ENCODE data around the gene PC. TPM values are rescaled to one million over a fixed set of nuclear protein-coding genes. Genes with fewer than 3 reads are reported as not detected.
A peak's percentile ranks its signal among the peaks of the same experiment; 100 is the strongest.

The PC gene
- total RNA-seq, 1 donor from 2014 or later, result 10.5 TPM

GRCh38 chr11:66950112-66950535, 8.1 kb downstream of the PC start:
- H3K36me3 Mint-ChIP-seq (ENCODE audit: low read depth, unreplicated experiment), result peaks cover 2% of the 10 kb centered on the region
- no peak for FAIRE-seq
- H3K9me3 Mint-ChIP-seq (ENCODE audit: unreplicated experiment), result no peaks in the 10 kb centered on the region
- no peaks in the 10 kb centered on the region for H3K27me3 Mint-ChIP-seq (ENCODE audit: low read depth, unreplicated experiment)
- no peaks in the 10 kb centered on the region for H3K9me3 ChIP-seq (ENCODE audit: insufficient read depth, low read depth, low read length)
- H2AFZ ChIP-seq (ENCODE audit: low read depth, low read length), result no peak overlapping the region
- peaks cover 11% of the 10 kb centered on the region for H3K4me1 ChIP-seq (ENCODE audit: insufficient read depth, low read length)
- H3K4me3 Mint-ChIP-seq (ENCODE audit: unreplicated experiment), result no peak overlapping the region
- peak overlapping the region; percentile 39 for H3K27ac ChIP-seq (ENCODE audit: low read depth, low read length)
- H3K27me3 ChIP-seq (ENCODE audit: insufficient read depth, low read length), result no peaks in the 10 kb centered on the region
- TF ChIP-seq CTCF (IDR thresholded peaks at IDR 0.05; ENCODE audit: insufficient read depth, low read depth, low read length) (no peak), EZH2 (IDR thresholded peaks at IDR 0.05; ENCODE audit: insufficient read depth, low read length) (no peak)
- no peaks in the 10 kb centered on the region for H3K36me3 ChIP-seq (ENCODE audit: insufficient read depth, low read length)
- peaks cover 13% of the 10 kb centered on the region for H3K4me1 Mint-ChIP-seq (ENCODE audit: low read depth, unreplicated experiment)
- DNase-seq (ENCODE audit: low read depth), result peak; percentile 77
- H3K4me2 ChIP-seq (ENCODE audit: low read length), result no peak overlapping the region
- H3K9ac ChIP-seq (ENCODE audit: low read length), result no peak overlapping the region
- H3K4me3 ChIP-seq (ENCODE audit: insufficient read depth, low read depth, low read length), result no peak overlapping the region
- no peaks in the 10 kb centered on the region for H4K20me1 ChIP-seq (ENCODE audit: insufficient read depth, low read length)
- H3K27ac Mint-ChIP-seq (ENCODE audit: unreplicated experiment), result peak overlapping the region; percentile 98
- no peaks in the 10 kb centered on the region for H3K79me2 ChIP-seq (ENCODE audit: insufficient read depth, low read length)

- Histone ChIP-seq H3K27me3 (ENCODE audit: insufficient read depth, low read length) (no peaks in the 10 kb centered on the region), H3K36me3 (ENCODE audit: insufficient read depth, low read length) (no peaks in the 10 kb centered on the region), H2AFZ (ENCODE audit: low read depth, low read length) (no peak overlapping the region), H3K9ac (ENCODE audit: low read length) (no peak overlapping the region), H3K27ac (ENCODE audit: low read depth, low read length) (no peak overlapping the region), H3K4me3 (ENCODE audit: insufficient read depth, low read depth, low read length) (no peak overlapping the region), H3K9me3 (ENCODE audit: insufficient read depth, low read depth, low read length) (no peaks in the 10 kb centered on the region), H3K79me2 (ENCODE audit: insufficient read depth, low read length) (no peaks in the 10 kb centered on the region), H3K4me1 (ENCODE audit: insufficient read depth, low read length) (peaks cover under 1% of the 10 kb centered on the region), H3K4me2 (ENCODE audit: low read length) (no peak overlapping the region), H4K20me1 (ENCODE audit: insufficient read depth, low read length) (peaks cover 10% of the 10 kb centered on the region)
- Mint-ChIP-seq H3K4me1 (ENCODE audit: low read depth, unreplicated experiment) (peaks cover under 1% of the 10 kb centered on the region), H3K36me3 (ENCODE audit: low read depth, unreplicated experiment) (no peaks in the 10 kb centered on the region), H3K9me3 (ENCODE audit: unreplicated experiment) (peaks cover 7% of the 10 kb centered on the region), H3K27me3 (ENCODE audit: low read depth, unreplicated experiment) (peaks cover 2% of the 10 kb centered on the region), H3K4me3 (ENCODE audit: unreplicated experiment) (no peak overlapping the region), H3K27ac (ENCODE audit: unreplicated experiment) (no peak overlapping the region)
- TF ChIP-seq CTCF (IDR thresholded peaks at IDR 0.05; ENCODE audit: insufficient read depth, low read depth, low read length), result no peak
- FAIRE-seq, result no peak
- DNase-seq (ENCODE audit: low read depth), result no peak
Observed at GRCh38 chr11:66938582-66939135, 19.5 kb downstream of the PC start.

GRCh38 chr11:66937193-66937733, 20.9 kb downstream of the PC start:
- no peak for TF ChIP-seq EZH2 (IDR thresholded peaks at IDR 0.05; ENCODE audit: insufficient read depth, low read length)
- no peak for TF ChIP-seq CTCF (IDR thresholded peaks at IDR 0.05; ENCODE audit: insufficient read depth, low read depth, low read length)
- no peak for DNase-seq (ENCODE audit: low read depth)
- H3K4me1 Mint-ChIP-seq (ENCODE audit: low read depth, unreplicated experiment), result peaks cover 5% of the 10 kb centered on the region
- no peak overlapping the region for H3K27ac Mint-ChIP-seq (ENCODE audit: unreplicated experiment)
- H3K27me3 ChIP-seq (ENCODE audit: insufficient read depth, low read length), result no peaks in the 10 kb centered on the region
- H3K27me3 Mint-ChIP-seq (ENCODE audit: low read depth, unreplicated experiment), result peaks cover 3% of the 10 kb centered on the region
- H3K27ac ChIP-seq (ENCODE audit: low read depth, low read length), result no peak overlapping the region
- no peaks in the 10 kb centered on the region for H3K9me3 ChIP-seq (ENCODE audit: insufficient read depth, low read depth, low read length)
- peaks cover 3% of the 10 kb centered on the region for H3K4me1 ChIP-seq (ENCODE audit: insufficient read depth, low read length)
- no peaks in the 10 kb centered on the region for H3K79me2 ChIP-seq (ENCODE audit: insufficient read depth, low read length)
- no peak overlapping the region for H3K9ac ChIP-seq (ENCODE audit: low read length)
- H3K4me3 ChIP-seq (ENCODE audit: insufficient read depth, low read depth, low read length), result no peak overlapping the region
- no peak for FAIRE-seq
- H3K4me2 ChIP-seq (ENCODE audit: low read length), result no peak overlapping the region
- peaks cover 14% of the 10 kb centered on the region for H4K20me1 ChIP-seq (ENCODE audit: insufficient read depth, low read length)
- no peak overlapping the region for H3K4me3 Mint-ChIP-seq (ENCODE audit: unreplicated experiment)
- H3K36me3 ChIP-seq (ENCODE audit: insufficient read depth, low read length), result no peaks in the 10 kb centered on the region
- no peaks in the 10 kb centered on the region for H3K36me3 Mint-ChIP-seq (ENCODE audit: low read depth, unreplicated experiment)
- H2AFZ ChIP-seq (ENCODE audit: low read depth, low read length), result no peak overlapping the region
- H3K9me3 Mint-ChIP-seq (ENCODE audit: unreplicated experiment), result peaks cover 7% of the 10 kb centered on the region

All from astrocyte (in vitro differentiated cells and primary cell).